ENCODE measurements around the gene C8G. TPM values are rescaled to one million over a fixed set of nuclear protein-coding genes. Genes with fewer than 3 reads are reported as not detected.

The C8G gene
- total RNA-seq, 1 experiment from 2014 or later = 2.9 TPM

DNA sequence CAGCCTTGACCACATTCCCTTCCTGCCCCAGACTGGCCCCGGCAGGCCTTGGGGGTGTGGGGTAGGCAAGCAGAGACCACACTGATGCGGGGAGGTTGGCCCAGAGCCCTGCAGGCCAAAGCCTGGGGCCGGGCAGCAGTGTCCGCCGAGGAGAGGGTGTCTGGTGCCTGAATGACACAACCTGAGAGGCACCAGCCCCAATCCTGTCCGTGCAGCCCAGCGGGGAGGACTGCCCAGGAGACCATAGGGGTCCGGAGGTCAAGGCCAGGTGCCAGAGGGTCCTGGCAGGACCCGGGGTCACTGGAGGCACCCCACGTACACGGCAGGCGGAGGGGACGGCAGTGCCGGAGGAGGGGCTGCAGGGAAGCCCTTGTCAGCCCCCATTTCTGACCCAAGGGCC lies 26.7 kb downstream of the C8G start:
- BruUV-seq (replicated peaks) = no TSS peak
- ChIA-PET CTCF (no interaction called here), POLR2A (no interaction called here)
- in situ Hi-C loops (cut with HindIII; ENCODE audit: low pct_unique_long_range_greater_than_20kb, low sequenced_read_pairs) (no loop called here), intact Hi-C loops (cut with micrococcal nuclease; ENCODE audit: unreplicated experiment) (no loop called here)
- no peaks in the 10 kb centered on the region for H3K9me3 ChIP-seq (ENCODE audit: control insufficient read depth, insufficient read depth, low read depth, low read length)
- DNase-seq (ENCODE audit: low read depth, low spot score) = no peak
- no peaks in the 10 kb centered on the region for H3K27me3 ChIP-seq (ENCODE audit: control insufficient read depth, insufficient read depth, low read length)
- H3K27ac ChIP-seq (ENCODE audit: low read length) = no peak overlapping the region
- TF ChIP-seq REST (IDR thresholded peaks at IDR 0.05; ENCODE audit: insufficient read depth in 1 of 2, low read depth in 2 of 2, low read length in 1 of 2) (no peak), TCF7L2 (IDR thresholded peaks at IDR 0.05; ENCODE audit: low read depth, low read length) (no peak), POLR2AphosphoS5 (IDR thresholded peaks at IDR 0.05; ENCODE audit: low read depth, low read length) (no peak), SIN3A (IDR thresholded peaks at IDR 0.05; ENCODE audit: borderline replicate concordance, insufficient read depth, low read depth, low read length) (no peak)
- TF ChIP-seq, protein P1, sequence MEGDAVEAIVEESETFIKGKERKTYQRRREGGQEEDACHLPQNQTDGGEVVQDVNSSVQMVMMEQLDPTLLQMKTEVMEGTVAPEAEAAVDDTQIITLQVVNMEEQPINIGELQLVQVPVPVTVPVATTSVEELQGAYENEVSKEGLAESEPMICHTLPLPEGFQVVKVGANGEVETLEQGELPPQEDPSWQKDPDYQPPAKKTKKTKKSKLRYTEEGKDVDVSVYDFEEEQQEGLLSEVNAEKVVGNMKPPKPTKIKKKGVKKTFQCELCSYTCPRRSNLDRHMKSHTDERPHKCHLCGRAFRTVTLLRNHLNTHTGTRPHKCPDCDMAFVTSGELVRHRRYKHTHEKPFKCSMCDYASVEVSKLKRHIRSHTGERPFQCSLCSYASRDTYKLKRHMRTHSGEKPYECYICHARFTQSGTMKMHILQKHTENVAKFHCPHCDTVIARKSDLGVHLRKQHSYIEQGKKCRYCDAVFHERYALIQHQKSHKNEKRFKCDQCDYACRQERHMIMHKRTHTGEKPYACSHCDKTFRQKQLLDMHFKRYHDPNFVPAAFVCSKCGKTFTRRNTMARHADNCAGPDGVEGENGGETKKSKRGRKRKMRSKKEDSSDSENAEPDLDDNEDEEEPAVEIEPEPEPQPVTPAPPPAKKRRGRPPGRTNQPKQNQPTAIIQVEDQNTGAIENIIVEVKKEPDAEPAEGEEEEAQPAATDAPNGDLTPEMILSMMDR (IDR thresholded peaks at IDR 0.05) = no peak
- H3K36me3 ChIP-seq (ENCODE audit: control insufficient read depth, insufficient read depth, low read length) = no peaks in the 10 kb centered on the region
- no peak overlapping the region for H3K4me3 ChIP-seq (ENCODE audit: low read depth in 2 of 2, low read length in 2 of 2)
- no peaks in the 10 kb centered on the region for H3K4me1 ChIP-seq (ENCODE audit: control insufficient read depth, insufficient read depth, low read length)
- no peak for ATAC-seq

GRCh38 chr9:136972335-136972734 lies 27.3 kb downstream of the C8G start:
- no peaks in the 10 kb centered on the region for H3K9me3 ChIP-seq (ENCODE audit: control insufficient read depth, insufficient read depth, low read depth, low read length)
- no peaks in the 10 kb centered on the region for H3K27me3 ChIP-seq (ENCODE audit: control insufficient read depth, insufficient read depth, low read length)
- TF ChIP-seq REST (IDR thresholded peaks at IDR 0.05; ENCODE audit: insufficient read depth in 1 of 2, low read depth in 2 of 2, low read length in 1 of 2) (no peak), POLR2AphosphoS5 (IDR thresholded peaks at IDR 0.05; ENCODE audit: low read depth, low read length) (no peak), TCF7L2 (IDR thresholded peaks at IDR 0.05; ENCODE audit: low read depth, low read length) (no peak), SIN3A (IDR thresholded peaks at IDR 0.05; ENCODE audit: borderline replicate concordance, insufficient read depth, low read depth, low read length) (no peak)
- TF ChIP-seq, protein P1 (IDR thresholded peaks at IDR 0.05) = no peak
- no peak overlapping the region for H3K27ac ChIP-seq (ENCODE audit: low read length)
- no peaks in the 10 kb centered on the region for H3K4me1 ChIP-seq (ENCODE audit: control insufficient read depth, insufficient read depth, low read length)
- ATAC-seq = no peak
- H3K4me3 ChIP-seq (ENCODE audit: low read depth in 2 of 2, low read length in 2 of 2) = no peak overlapping the region
- BruUV-seq (replicated peaks) = no TSS peak
- no peak for DNase-seq (ENCODE audit: low read depth, low spot score)
- intact Hi-C loops (cut with micrococcal nuclease; ENCODE audit: unreplicated experiment) (no loop called here), in situ Hi-C loops (cut with HindIII; ENCODE audit: low pct_unique_long_range_greater_than_20kb, low sequenced_read_pairs) (no loop called here)
- H3K36me3 ChIP-seq (ENCODE audit: control insufficient read depth, insufficient read depth, low read length) = no peaks in the 10 kb centered on the region
- CTCF ChIA-PET = no interaction called here
- POLR2A ChIA-PET = no interaction called here
